ENCODE data around the gene RAB15.
A peak's percentile ranks its signal among the peaks of the same experiment; 100 is the strongest.

Gene RAB15

DNA sequence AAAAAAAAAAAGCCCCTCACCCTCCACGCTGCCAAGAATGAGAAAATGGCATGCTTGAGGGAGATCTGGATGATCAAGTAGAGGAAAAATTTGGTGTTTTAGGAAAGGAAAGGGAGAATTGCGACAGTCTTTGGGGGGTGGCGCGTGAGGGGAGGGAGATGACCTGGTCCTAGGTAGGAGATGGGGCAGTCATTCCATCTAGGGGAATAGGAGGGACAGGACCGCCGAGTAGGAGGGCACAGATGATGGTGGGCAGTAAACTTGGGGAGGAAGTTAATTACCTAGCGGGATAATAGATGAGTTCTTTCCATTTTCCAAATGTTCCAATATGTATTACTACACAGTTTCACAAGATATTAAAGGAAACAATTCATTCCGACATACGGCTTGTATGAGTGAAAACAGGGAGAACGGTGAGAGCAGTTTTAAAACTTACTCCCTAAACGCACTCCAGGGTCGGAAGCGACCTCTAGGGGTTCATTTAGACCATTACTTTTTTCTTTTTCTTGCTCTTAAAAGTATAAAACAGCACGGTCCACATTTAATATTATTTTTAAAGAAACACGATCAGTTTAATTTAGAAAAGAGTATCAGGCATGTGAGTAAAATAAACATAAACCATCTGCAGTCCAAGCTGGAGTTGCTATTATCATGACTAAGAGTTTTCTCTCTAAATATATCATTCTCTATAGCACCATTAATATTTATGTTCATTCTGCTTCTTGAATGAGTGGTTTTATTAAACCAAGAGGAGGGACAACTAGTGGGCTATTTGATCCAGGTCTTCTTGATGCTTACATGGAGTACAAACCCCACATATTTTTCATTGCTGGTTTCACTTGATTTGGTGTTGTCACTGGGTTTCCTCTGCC is 11.5 kb upstream of the RAB15 start:
- peak in 1 of 2 experiments; percentile 79 for DNase-seq (ENCODE audit: low read depth in 1 of 2, low spot score in 1 of 2)
- no peak for TF ChIP-seq JUND (IDR thresholded peaks at IDR 0.05; ENCODE audit: low read depth)
- in situ Hi-C loops (cut with HindIII; ENCODE audit: low pct_unique_long_range_greater_than_20kb, low sequenced_read_pairs): no loop called here

DNA sequence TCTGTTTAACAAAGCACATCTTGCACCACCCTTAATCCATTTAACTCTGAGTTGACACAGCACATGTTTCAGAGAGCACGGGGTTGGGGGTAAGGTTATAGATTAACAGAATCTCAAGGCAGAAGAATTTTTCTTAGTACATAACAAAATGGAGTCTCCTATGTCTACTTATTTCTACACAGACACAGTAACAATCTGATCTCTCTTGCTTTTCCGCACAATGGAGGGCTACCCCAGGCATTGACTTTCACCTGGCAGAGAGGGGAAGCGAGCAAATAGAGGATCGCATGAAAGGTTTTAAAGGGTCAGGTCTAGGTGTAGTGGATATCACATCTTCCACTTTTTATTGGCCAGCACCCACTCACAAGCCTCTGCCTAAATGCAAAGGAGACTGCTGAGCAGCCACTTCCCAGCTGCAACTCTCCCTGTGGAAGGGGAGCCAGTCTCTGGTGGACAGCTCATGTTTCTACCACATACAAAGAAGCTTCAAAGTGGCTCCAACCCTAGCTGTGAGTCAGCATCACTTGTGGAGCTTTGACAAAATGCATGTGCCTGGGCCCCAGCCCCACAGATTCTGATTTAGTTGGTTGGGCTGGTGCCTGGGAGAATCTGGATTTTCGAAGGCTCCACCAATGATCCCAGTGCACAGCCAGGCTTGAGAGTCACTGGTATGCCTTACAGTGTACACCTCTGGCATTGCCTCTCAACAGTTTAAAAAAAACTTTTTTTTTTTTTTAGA is 7.4 kb upstream of the RAB15 start:
- no peak for DNase-seq (ENCODE audit: low read depth in 1 of 2, low spot score in 1 of 2)
- no peak for TF ChIP-seq JUND (IDR thresholded peaks at IDR 0.05; ENCODE audit: low read depth)
- in situ Hi-C loops (cut with HindIII; ENCODE audit: low pct_unique_long_range_greater_than_20kb, low sequenced_read_pairs): no loop called here

GRCh38 chr14:64974563-64974962 is 2.4 kb upstream of the RAB15 start:
- in situ Hi-C loops (cut with HindIII; ENCODE audit: low pct_unique_long_range_greater_than_20kb, low sequenced_read_pairs): no loop called here
- DNase-seq (ENCODE audit: low read depth in 1 of 2, low spot score in 1 of 2): no peak

DNA sequence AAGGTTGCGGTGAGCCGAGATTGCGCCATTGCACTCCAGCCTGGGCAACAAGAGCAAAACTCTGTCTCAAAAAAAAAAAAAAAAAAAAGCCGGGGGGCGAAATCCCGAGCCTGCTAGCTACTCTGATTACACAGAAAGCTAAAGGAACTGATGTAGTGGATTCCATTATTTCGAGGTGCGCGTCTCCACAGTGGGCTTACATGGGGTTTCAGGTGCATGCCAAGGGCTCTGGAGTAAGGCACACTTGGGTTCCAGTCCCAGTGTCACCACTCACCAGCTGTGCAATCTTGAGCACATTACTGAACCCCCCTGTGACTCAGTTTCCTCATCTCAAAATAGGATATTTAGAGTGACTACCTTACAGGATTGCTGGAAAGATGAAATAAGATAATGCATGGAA is 1.7 kb upstream of the RAB15 start:
- TF ChIP-seq JUND (IDR thresholded peaks at IDR 0.05; ENCODE audit: low read depth): no peak
- in situ Hi-C loops (cut with HindIII; ENCODE audit: low pct_unique_long_range_greater_than_20kb, low sequenced_read_pairs): no loop called here
- no peak for DNase-seq (ENCODE audit: low read depth in 1 of 2, low spot score in 1 of 2)

More at GRCh38 chr14:64974563-64974962, 2.4 kb upstream of the RAB15 start:
- no peak for TF ChIP-seq JUND (IDR thresholded peaks at IDR 0.05; ENCODE audit: low read depth)

DNA sequence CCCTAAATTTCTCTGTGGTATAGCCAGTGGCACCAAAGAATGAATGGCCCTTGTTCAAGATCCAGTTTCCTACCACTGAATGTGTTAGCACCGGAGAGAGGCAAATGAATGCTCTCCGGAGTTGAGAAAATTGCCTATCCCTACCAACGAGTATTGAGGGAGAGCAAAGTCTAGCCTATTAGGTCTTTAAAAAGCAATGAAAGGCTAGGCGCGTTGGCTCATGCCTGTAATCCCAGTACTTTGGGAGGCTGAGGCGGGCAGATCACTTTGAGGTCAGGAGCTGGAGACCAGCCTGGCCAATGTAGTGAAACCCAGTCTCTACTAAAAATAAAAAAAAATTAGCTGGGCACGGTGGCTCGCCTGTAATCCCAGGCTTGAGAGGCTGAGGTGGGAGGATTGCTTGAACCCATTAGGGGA is 898 bp upstream of the RAB15 start:
- in situ Hi-C loops (cut with HindIII; ENCODE audit: low pct_unique_long_range_greater_than_20kb, low sequenced_read_pairs): no loop called here
- DNase-seq (ENCODE audit: low read depth in 1 of 2, low spot score in 1 of 2): no peak
- no peak for TF ChIP-seq JUND (IDR thresholded peaks at IDR 0.05; ENCODE audit: low read depth)

DNA sequence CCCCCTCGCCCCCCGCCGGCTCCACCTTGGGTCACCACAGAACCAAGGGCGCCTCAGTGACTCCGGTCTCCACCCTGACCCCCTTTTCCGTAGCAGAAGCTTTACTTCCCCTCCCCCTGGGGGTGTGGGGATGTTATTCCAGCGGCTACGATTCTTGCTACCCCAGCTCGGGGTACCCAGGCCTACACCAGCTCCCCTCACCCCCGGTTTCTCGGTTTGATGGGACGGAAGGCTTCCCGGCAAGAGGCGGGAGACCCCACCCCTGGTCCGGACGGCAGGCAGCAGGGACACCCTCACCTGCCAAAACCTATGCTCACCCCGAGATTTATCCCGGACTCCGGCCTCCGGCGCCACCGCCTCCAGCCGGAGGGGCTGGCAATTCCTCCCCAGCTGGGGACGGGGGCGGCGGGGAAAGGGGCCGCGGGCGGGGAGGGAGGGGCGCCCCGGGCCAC is 619 bp downstream of the RAB15 start:
- no peak for TF ChIP-seq JUND (IDR thresholded peaks at IDR 0.05; ENCODE audit: low read depth)
- in situ Hi-C loops (cut with HindIII; ENCODE audit: low pct_unique_long_range_greater_than_20kb, low sequenced_read_pairs): no loop called here
- DNase-seq (ENCODE audit: low read depth in 1 of 2, low spot score in 1 of 2): no peak

- in situ Hi-C loops (cut with HindIII; ENCODE audit: low pct_unique_long_range_greater_than_20kb, low sequenced_read_pairs): no loop called here
- DNase-seq (ENCODE audit: low read depth in 1 of 2, low spot score in 1 of 2): peak in 1 of 2 experiments; percentile 48
- no peak for TF ChIP-seq JUND (IDR thresholded peaks at IDR 0.05; ENCODE audit: low read depth)
These were observed 1.2 kb downstream of the RAB15 start for GRCh38 chr14:64970776-64971477.

GRCh38 chr14:64970041-64970440 is 2.1 kb downstream of the RAB15 start:
- TF ChIP-seq JUND (IDR thresholded peaks at IDR 0.05; ENCODE audit: low read depth): no peak
- no peak for DNase-seq (ENCODE audit: low read depth in 1 of 2, low spot score in 1 of 2)
- in situ Hi-C loops (cut with HindIII; ENCODE audit: low pct_unique_long_range_greater_than_20kb, low sequenced_read_pairs): no loop called here

GRCh38 chr14:64968651-64969050 is 3.5 kb downstream of the RAB15 start:
- no peak for DNase-seq (ENCODE audit: low read depth in 1 of 2, low spot score in 1 of 2)

GRCh38 chr14:64968167-64968566 is 4.0 kb downstream of the RAB15 start:
- no peak for DNase-seq (ENCODE audit: low read depth in 1 of 2, low spot score in 1 of 2)
- TF ChIP-seq JUND (IDR thresholded peaks at IDR 0.05; ENCODE audit: low read depth): no peak
- in situ Hi-C loops (cut with HindIII; ENCODE audit: low pct_unique_long_range_greater_than_20kb, low sequenced_read_pairs): no loop called here

More at GRCh38 chr14:64968651-64969050, 3.5 kb downstream of the RAB15 start:
- no peak for TF ChIP-seq JUND (IDR thresholded peaks at IDR 0.05; ENCODE audit: low read depth)
- in situ Hi-C loops (cut with HindIII; ENCODE audit: low pct_unique_long_range_greater_than_20kb, low sequenced_read_pairs): no loop called here

DNA sequence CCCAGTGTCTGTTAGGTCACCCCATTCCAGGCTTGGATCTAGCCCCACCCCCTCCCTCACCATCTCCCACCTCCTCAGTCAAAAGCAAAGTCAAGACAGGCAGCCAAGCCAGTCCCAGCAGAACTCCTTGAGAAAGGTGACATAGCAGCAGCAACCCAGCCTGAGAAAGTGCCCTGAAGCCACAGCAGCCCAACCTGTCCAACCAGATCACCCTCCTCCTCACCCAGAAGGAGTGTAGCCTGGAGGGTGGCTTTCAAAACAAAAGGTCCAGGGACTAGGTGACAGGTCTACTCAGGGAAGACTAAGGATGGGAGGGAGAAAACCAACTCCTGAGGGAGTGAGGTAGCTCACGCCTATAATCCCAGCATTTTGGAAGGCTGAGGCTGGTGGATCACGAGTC is 5.2 kb downstream of the RAB15 start:
- no peak for TF ChIP-seq JUND (IDR thresholded peaks at IDR 0.05; ENCODE audit: low read depth)
- DNase-seq (ENCODE audit: low read depth in 1 of 2, low spot score in 1 of 2): peak; percentile 88 to 98
- in situ Hi-C loops (cut with HindIII; ENCODE audit: low pct_unique_long_range_greater_than_20kb, low sequenced_read_pairs): no loop called here

DNA sequence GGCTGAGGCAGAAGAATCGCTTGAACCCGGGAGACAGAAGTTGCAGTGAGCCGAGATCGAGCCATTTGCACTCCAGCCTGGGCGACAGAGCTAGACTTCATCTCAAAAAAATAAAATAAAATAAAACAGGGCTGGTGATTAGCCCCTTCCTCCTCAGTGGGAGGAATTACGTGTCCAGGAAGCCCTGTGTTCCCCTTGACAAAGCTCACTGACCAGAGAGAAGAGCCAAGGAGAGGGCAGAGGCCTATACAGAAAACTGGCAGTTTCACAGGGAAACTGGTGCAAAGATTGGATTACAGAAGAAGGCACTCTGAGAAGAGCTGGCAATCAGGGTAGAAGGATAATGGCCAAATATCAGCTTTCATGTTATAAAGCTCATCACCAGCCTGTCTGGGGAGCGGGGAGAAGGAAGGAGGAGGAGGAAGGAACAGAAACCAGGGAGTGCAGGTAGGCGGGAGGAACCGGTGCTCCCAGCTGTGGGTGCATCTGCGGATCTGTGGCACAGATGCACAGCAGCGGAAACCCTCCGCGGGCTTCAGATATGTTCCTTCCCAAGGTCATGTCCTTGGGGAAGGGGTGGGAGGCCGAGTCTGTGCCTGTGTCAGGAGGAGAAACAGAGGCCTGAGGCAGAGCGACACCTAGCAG is 6.7 kb downstream of the RAB15 start:
- in situ Hi-C loops (cut with HindIII; ENCODE audit: low pct_unique_long_range_greater_than_20kb, low sequenced_read_pairs): no loop called here
- no peak for TF ChIP-seq JUND (IDR thresholded peaks at IDR 0.05; ENCODE audit: low read depth)
- DNase-seq (ENCODE audit: low read depth in 1 of 2, low spot score in 1 of 2): no peak
